NCI-H1436 treated with DMSO at 0.1 percent for 48 hours (cell line): Measurements from ENCODE around the gene NENF.

Source experiments
- DNase-seq: peaks from one replicate; lab custom pipeline; 2025; lab: John Stamatoyannopoulos, UW

NENF gene

GRCh38 chr1:212431644-212432043, 1.1 kb upstream of the NENF start:
- DNase-seq, result no peak

GRCh38 chr1:212432272-212432660, 454 bp upstream of the NENF start:
- DNase-seq, result no peak

DNA sequence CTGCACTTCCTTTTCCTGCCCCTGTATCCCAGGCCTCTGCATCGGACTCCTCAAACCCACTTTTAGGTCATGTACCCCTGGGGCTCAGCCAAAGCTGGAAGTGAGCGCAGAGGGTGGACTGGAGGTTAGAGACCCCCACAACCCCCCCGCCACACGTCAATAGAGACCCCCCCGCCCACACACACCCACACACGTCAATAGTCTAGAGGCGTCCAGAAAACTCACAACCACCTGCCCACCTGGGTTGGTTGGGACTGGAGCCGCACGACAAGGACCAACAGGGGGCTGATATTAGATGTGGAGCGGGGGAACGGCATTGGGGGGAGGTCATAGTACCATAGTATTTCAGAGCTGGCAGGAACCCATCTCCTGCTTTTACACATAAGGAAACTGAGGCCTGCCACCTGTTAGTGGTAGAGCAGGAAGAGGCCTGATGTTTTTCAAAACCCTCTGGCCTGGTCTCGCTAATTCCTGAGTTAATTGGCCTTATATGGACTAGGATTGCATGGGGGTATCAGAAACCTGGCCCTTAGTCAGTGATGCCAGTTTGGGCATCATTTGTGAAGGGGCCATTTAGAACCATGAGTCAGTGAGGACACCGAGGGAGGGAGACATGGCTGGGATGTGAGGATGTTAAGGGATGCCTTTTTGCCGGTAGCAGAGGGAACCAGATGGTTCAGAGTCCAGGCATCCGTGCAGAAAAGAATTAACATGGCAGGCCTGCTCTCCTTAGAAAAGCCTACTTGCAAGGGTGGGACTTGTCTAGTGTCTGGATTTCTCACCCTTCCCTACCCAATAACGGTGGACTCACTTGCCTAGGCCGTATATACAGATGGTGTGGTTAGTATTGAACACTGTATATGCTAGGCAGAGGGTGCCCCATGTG, 1.1 kb downstream of the NENF start:
- DNase-seq, result no peak

DNA sequence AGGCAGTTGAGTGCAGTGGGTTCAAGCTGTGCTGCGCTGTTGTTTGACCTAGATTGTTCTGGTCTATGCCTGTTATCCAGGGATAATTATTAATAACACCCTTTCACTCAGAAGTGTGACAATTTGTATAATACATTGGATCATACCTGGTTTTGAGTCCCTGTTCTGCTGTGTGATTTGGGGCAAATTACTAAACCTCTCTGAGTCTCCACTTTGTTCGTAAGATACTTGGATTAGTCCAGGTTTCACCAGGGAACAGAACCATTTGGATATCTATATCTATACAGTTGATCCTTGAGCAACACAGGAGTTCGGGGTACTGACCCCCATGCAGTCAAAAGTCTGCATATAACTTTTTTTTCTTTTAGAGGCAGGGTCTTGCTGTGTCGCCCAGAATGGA, 2.3 kb downstream of the NENF start:
- DNase-seq, result no peak

- DNase-seq, result no peak
These were observed 4.6 kb downstream of the NENF start for GRCh38 chr1:212437179-212437798.

- DNase-seq, result no peak
These were observed 6.1 kb downstream of the NENF start for GRCh38 chr1:212438831-212439237.

DNA sequence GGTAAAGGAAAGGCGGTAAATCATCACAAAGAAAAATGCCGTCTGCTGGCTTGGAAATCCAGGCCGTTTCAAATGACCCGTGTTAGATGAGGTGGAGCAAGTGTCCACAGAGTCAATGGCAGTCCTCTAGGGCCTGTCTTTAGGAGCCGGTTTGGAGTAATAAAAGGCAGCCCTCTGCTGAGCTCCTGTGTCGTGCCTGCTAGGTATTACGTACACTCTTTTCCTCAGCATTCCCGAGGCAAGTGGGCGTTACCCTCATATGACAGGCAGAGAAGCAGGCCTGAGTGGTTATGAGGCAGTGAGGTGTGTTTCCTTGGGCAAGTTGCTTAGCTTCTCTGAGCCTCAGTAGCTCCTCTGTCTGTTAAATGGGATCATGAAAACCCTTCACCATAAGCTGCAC, 7.7 kb downstream of the NENF start:
- DNase-seq, result no peak

- no peak for DNase-seq
These were observed 9.7 kb downstream of the NENF start for GRCh38 chr1:212442408-212442807.

- no peak for DNase-seq
These were observed 13.6 kb downstream of the NENF start for GRCh38 chr1:212446333-212446732.

DNA sequence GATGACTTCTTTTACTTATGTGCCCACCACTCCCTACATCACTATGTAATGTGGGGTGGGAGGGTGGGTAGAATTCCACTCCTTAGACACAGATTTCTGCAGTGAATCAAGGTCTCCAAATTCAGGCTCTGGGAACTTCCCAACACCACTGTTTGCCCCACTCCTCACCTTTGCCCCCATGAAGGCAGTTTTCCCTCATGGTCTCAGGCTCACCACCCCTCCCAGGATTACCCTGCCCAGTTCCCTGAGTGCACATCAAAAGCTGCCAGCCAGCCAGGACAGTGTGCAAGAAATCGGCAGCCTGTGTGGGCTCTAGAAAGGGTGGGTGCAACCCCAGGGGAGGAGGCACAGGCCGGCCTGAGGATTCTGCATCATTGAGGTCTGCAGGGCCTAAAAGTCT, 14.8 kb downstream of the NENF start:
- DNase-seq, result no peak

DNA sequence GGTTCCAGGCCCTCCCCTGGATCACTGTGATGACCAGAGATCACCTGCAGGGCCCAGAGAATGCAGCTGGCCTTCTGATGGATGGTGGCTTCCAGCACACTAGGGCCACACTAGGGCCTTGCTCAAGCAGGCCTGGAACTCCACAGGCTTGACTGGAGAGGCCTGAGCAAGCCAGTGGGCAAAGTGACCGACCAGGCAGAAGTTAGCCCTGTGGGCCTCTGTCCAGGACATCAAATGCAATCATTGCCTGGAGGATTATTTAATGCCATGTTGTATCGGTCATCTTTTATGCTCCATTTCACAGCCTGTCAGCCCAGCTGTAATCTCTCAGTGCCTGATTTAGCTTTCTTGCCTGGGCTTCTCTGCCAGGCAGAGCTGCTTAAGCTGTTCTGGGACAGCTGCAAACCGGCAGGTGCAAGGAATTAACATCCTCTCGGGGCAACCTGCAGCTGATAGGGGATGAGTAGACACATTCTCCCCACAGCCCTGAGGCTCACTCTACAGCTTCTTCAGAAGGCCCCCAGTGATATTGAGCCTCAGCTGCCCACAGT, 17.7 kb downstream of the NENF start:
- DNase-seq, result no peak

GRCh38 chr1:212451416-212452322, 18.9 kb downstream of the NENF start:
- DNase-seq, result no peak

DNA sequence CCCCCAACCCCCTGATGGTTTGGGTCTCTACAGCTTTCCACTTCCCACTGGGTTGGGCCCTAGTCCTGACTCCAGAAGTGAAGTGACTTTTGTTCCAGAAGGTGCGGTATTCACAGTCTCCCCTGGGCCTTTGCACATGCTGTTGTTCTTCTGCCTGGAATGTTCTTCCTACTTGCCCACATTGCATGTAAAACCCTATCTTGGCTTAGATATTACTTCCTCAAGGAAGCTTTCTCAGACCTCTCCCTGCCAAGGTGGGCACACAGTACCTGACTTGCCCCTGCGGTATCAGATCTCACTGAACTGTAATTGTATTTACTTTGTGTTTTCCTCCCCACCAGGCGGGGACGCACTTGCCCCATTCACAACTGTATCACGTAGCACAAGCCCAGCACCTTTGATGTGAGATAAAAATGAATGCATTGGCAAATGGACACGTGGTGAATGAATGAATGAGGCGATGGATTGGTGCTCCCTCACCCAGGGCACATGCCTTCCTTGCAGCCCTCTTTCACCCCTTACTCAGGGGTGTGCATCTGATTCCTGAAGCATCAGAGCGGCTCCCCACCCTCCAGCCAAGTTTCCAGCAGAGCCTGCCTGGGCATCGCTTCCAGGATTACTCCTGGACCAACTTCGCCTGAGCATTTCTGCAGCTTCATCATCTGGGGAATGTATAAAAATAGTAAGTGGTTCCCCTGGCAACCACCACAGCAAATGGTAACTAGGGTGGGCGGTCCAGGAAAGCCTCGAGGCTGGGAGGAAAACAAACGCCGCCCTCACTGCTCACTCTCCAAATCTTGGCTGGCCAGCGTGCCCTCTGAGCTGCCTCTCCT, 19.8 kb downstream of the NENF start:
- DNase-seq, result no peak

DNA sequence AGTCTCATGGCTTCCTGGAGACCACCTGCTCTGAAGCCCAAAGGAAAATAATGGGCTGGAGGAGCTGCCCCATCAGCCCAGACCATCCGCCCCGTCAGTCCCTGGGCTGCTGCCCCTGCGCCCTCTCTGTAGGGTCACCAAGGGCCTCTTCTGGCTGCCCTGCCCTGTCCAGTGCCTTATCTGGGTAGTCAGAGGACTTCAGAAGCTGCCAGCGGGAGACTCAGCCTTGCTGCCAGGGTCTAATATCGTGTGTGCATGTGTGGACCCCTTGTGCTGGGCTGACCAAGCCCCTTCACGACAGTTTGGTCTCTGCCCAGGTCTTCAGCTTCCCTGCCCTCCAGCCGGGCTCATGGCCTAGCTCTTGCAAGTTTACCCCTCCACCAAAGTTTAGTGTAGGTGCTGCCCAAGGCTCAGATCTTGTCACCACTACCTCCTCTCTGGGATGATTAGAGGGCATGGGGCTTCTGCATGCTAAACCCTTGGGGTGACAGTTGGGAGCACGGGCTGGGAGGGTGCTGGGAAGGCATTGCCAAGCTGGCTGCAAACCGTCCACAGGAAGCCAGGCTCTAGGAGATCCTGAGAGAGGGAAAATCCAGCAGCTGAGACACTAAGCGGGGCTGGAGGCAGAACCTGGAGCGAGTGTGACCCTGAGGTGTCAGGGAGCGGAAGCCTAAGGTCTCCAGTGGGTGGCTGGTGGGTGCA, 20.6 kb downstream of the NENF start:
- DNase-seq, result no peak

DNA sequence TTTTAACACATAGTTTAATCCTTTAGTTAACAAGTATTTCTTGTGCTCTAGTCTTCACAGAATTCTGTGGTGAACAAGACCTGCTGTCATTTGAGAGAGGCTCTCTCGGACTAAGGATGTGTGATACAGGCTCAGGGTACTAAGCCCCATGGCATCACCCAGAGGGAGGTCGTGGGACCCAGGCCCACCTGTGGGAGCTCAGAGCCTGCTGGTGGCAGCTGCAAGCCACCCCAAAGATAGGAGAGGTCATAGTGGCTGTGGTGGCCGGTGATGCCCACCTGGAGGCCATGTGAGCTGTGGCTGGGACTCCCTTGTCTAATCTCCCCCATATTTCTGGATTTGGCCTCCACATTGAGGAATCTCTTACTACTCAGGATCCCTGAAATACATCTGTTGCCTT, 22.0 kb downstream of the NENF start:
- no peak for DNase-seq

DNA sequence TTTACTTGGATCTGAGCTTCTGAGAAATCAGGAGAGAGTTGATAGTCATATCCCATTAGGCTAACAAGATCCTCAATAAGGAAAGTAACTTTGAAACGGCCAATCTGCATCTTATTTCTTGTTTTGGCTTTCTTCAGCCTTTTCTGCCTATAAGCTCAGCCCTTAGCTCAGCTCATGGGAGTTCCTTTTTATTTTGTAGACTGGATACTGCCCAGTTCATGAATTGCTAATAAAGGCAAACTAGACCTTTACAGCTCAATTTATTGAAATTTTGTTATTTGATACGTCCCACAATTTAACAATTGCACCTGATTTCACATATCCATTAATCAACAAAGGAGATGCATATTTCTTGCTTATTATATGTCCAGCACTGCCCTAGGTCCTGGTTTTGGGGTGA, 22.7 kb downstream of the NENF start:
- DNase-seq, result no peak

GRCh38 chr1:212455803-212456528, 23.2 kb downstream of the NENF start:
- DNase-seq, result peak; percentile 55

- no peak for DNase-seq
These were observed 25.1 kb downstream of the NENF start for GRCh38 chr1:212457740-212458338.

GRCh38 chr1:212458817-212459216, 26.1 kb downstream of the NENF start:
- no peak for DNase-seq

DNA sequence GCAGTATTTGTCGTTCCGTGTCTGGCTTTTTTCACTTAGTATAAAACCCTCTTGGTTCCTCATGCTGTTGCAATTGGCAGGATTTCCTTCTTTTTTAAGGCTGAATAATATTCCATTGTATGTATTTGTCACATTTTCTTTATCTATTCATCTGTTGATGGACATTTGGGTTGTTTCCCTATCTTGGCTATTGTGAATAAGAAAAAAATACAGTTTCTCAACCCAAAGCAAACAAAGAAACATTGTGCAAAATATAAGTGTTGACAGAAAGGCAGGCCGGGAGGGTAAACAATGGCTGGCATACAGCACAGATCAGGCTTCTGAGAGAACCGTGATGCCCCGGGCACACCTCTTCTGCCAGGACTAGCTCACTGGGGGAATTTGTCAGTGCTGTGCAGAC, 26.9 kb downstream of the NENF start:
- DNase-seq, result no peak
